PC-3 (cell line): Measurements from ENCODE around the gene UHMK1. TPM values are rescaled to one million over a fixed set of nuclear protein-coding genes. Genes with fewer than 3 reads are reported as not detected.
A peak's percentile ranks its signal among the peaks of the same experiment; 100 is the strongest.

Experiments used
- ATAC-seq: fragments of 200-7000 bp; cut with Tn5 transposase; 2 replicates; pipeline ENCODE4 v1.9.1; 2020; ENCODE audit warnings: mild to moderate bottlenecking, moderate library complexity
- BruUV-seq: library from RNA; stranded (reverse); fragments of 400-500 nt; replicated peaks from 2 replicates; lab custom pipeline; 2021; lab: Mats Ljungman, UMichigan
- CTCF ChIA-PET: fragments of 300-600 bp; sonication (Branson Sonifier 250); formaldehyde crosslinking; loops from one replicate; lab custom pipeline; 2022; ENCODE audit warnings: antibody characterized with exemption; lab: Charles Lee
- POLR2A ChIA-PET: fragments of 300-600 bp; sonication (Branson Sonifier 250); formaldehyde crosslinking; loops from one replicate; lab custom pipeline; 2022; ENCODE audit warnings: antibody characterized with exemption; ENCODE audit not compliant: unreplicated experiment; lab: Charles Lee
- DNase-seq: peaks from one replicate; pipeline ENCODE4 v3.0.0-alpha.2; 2015
- H2AFZ ChIP-seq: fragments of 300-600 bp; sonication (generic); 2 replicates; pipeline ENCODE4 v1.6.0; 2016; ENCODE audit warnings: antibody characterized with exemption, low read length
- H3F3A ChIP-seq: fragments of 300-600 bp; sonication (generic); one replicate; pipeline ENCODE4 v1.6.0; 2017; ENCODE audit warnings: antibody characterized with exemption, low read length, control low read depth, mild to moderate bottlenecking; ENCODE audit not compliant: unreplicated experiment
- H3K27ac ChIP-seq: fragments of 300-600 bp; sonication (generic); 2 replicates; pipeline ENCODE4 v1.5.1; 2016; ENCODE audit warnings: mild to moderate bottlenecking, low read length
- H3K27me3 ChIP-seq: fragments of 300-600 bp; sonication (generic); 2 replicates; pipeline ENCODE4 v1.6.1; 2016; ENCODE audit warnings: low read length, mixed read lengths
- H3K36me3 ChIP-seq: fragments of 300-600 bp; sonication (generic); 2 replicates; pipeline ENCODE4 v1.6.1; 2016; ENCODE audit warnings: low read depth, mixed run types, low read length, mixed read lengths
- H3K4me1 ChIP-seq: fragments of 300-600 bp; sonication (generic); 2 replicates; pipeline ENCODE4 v1.5.1; 2016; ENCODE audit warnings: low read length; ENCODE audit not compliant: insufficient read depth
- H3K4me2 ChIP-seq: fragments of 300-600 bp; sonication (generic); 2 replicates; pipeline ENCODE4 v1.6.0; 2016; ENCODE audit warnings: low read length
- H3K4me3 ChIP-seq: fragments of 300-600 bp; sonication (generic); 2 replicates; pipeline ENCODE4 v1.5.1; 2016; ENCODE audit warnings: mild to moderate bottlenecking, low read length, mixed read lengths
- H3K79me2 ChIP-seq: fragments of 300-600 bp; sonication (generic); 2 replicates; pipeline ENCODE4 v1.6.1; 2017; ENCODE audit warnings: low read length, mixed read lengths
- H3K9ac ChIP-seq: fragments of 300-600 bp; sonication (generic); 2 replicates; pipeline ENCODE4 v1.6.0; 2016; ENCODE audit warnings: mild to moderate bottlenecking, low read length
- H3K9me2 ChIP-seq: fragments of 300-600 bp; sonication (generic); replicated peaks from 2 replicates; pipeline ENCODE4 v1.6.1; 2016; ENCODE audit warnings: mixed run types, low read length, mixed read lengths
- H3K9me3 ChIP-seq: fragments of 300-600 bp; sonication (generic); 2 replicates; pipeline ENCODE4 v1.6.1; 2016; ENCODE audit warnings: low read length, mixed read lengths
- H4K20me1 ChIP-seq: fragments of 300-600 bp; sonication (generic); 2 replicates; pipeline ENCODE4 v1.6.1; 2016; ENCODE audit warnings: low read length, mixed read lengths
- CTCF ChIP-seq: fragments of 300-600 bp; sonication (generic); conservative IDR thresholded peaks from 2 replicates; pipeline ENCODE4 v1.5.1; 2017; ENCODE audit warnings: antibody characterized with exemption, low read depth, mild to moderate bottlenecking, low read length
- EZH2 ChIP-seq: fragments of 300-600 bp; sonication (generic); IDR thresholded peaks from one replicate; pipeline ENCODE4 v1.6.1; 2017; ENCODE audit warnings: antibody characterized with exemption, mild to moderate bottlenecking, low read length; ENCODE audit not compliant: unreplicated experiment
- EZH2phosphoT487 ChIP-seq: fragments of 300-600 bp; sonication (generic); IDR thresholded peaks from 2 replicates; pipeline ENCODE4 v1.6.1; 2018; ENCODE audit warnings: mild to moderate bottlenecking, antibody characterized with exemption, low read length, borderline replicate concordance
- intact Hi-C: fragments of 100-400 bp; cut with micrococcal nuclease; formaldehyde crosslinking; loops from 2 replicates; pipeline ENCODE4 v1.9.0; 2023
- total RNA-seq: library from RNA; depleted of rRNA; stranded (reverse); fragments of >200 nt; gene quantifications from 2 replicates; pipeline ENCODE4 v1.2.3, GENCODE V29; 2014

The UHMK1 gene
- total RNA-seq, 1 experiment from 2014 or later = 69.4 TPM

- POLR2A ChIA-PET = no interaction called here
- Histone ChIP-seq H3F3A (no peaks in the 10 kb centered on the region), H3K79me2 (no peaks in the 10 kb centered on the region), H3K36me3 (no peaks in the 10 kb centered on the region), H3K4me3 (no peak overlapping the region), H4K20me1 (no peaks in the 10 kb centered on the region), H3K9me3 (no peaks in the 10 kb centered on the region), H3K27ac (no peak overlapping the region), H2AFZ (no peak overlapping the region), H3K4me1 (peaks cover 18% of the 10 kb centered on the region), H3K9ac (no peak overlapping the region), H3K27me3 (no peaks in the 10 kb centered on the region), H3K4me2 (no peak overlapping the region), H3K9me2 (0 out of 2 replicates have a peak, but pooled peaks cover 3% of the 10 kb centered on the region)
- intact Hi-C loops = no loop called here
- TF ChIP-seq EZH2 (no peak), CTCF (no peak), EZH2phosphoT487 (no peak)
- ATAC-seq = no peak
- DNase-seq = no peak
- CTCF ChIA-PET = no interaction called here
- no TSS peak for BruUV-seq
Measured at GRCh38 chr1:162551969-162552683, 54.5 kb downstream of the UHMK1 start.

GRCh38 chr1:162552684-162553252, 55.1 kb downstream of the UHMK1 start:
- intact Hi-C loops = no loop called here
- no peak overlapping the region for H3K4me2 ChIP-seq
- BruUV-seq = no TSS peak
- no peaks in the 10 kb centered on the region for H3K79me2 ChIP-seq
- peak; percentile 39 for DNase-seq
- ATAC-seq = no peak
- H3K36me3 ChIP-seq = no peaks in the 10 kb centered on the region
- no peaks in the 10 kb centered on the region for H4K20me1 ChIP-seq
- no peak overlapping the region for H3K4me3 ChIP-seq
- peaks cover 18% of the 10 kb centered on the region for H3K4me1 ChIP-seq
- H3K9me2 ChIP-seq = 0 out of 2 replicates have a peak, but pooled peaks cover 3% of the 10 kb centered on the region
- H3F3A ChIP-seq = no peaks in the 10 kb centered on the region
- CTCF ChIA-PET = no interaction called here
- H3K9ac ChIP-seq = no peak overlapping the region
- no peak overlapping the region for H3K27ac ChIP-seq
- no peaks in the 10 kb centered on the region for H3K27me3 ChIP-seq
- no peaks in the 10 kb centered on the region for H3K9me3 ChIP-seq
- H2AFZ ChIP-seq = no peak overlapping the region
- POLR2A ChIA-PET = no interaction called here
- TF ChIP-seq CTCF (no peak), EZH2phosphoT487 (no peak), EZH2 (no peak)

GRCh38 chr1:162554258-162554657, 56.6 kb downstream of the UHMK1 start:
- intact Hi-C loops = no loop called here
- H2AFZ ChIP-seq = no peak overlapping the region
- TF ChIP-seq CTCF (no peak), EZH2phosphoT487 (no peak), EZH2 (no peak)
- no peaks in the 10 kb centered on the region for H3K9me3 ChIP-seq
- no peaks in the 10 kb centered on the region for H3K27me3 ChIP-seq
- peaks cover 18% of the 10 kb centered on the region for H3K4me1 ChIP-seq
- no peaks in the 10 kb centered on the region for H3K36me3 ChIP-seq
- POLR2A ChIA-PET = no interaction called here
- H4K20me1 ChIP-seq = no peaks in the 10 kb centered on the region
- no peak overlapping the region for H3K4me2 ChIP-seq
- 0 out of 2 replicates have a peak, but pooled peaks cover 3% of the 10 kb centered on the region for H3K9me2 ChIP-seq
- DNase-seq (no peak), ATAC-seq (no peak)
- H3K9ac ChIP-seq = no peak overlapping the region
- no TSS peak for BruUV-seq
- no peak overlapping the region for H3K27ac ChIP-seq
- CTCF ChIA-PET = no interaction called here
- no peak overlapping the region for H3K4me3 ChIP-seq
- no peaks in the 10 kb centered on the region for H3K79me2 ChIP-seq
- H3F3A ChIP-seq = no peaks in the 10 kb centered on the region
